BLaER1 treated with 17β-estradiol and CSF1 and Interleukin-3, amounts not matched to agents 10 nM and 100 nM (cell line): ENCODE data around the gene LSP1.

Source experiments
- H3K27ac ChIP-seq, 11 experiments: shearing (Covaris generic); formaldehyde crosslinking; 2 replicates each; pipeline ENCODE4 v1.8.1; 2022
- H3K27me3 ChIP-seq, 11 experiments: shearing (Covaris generic); formaldehyde crosslinking; 2 replicates each; pipeline ENCODE4 v1.8.1; 2022
- H3K36me3 ChIP-seq, 11 experiments: shearing (Covaris generic); formaldehyde crosslinking; 2 replicates each; pipeline ENCODE4 v1.8.1; 2022
- H3K4me1 ChIP-seq, 10 experiments: shearing (Covaris generic); formaldehyde crosslinking; 2 replicates each; pipeline ENCODE4 v1.8.1; 2022
- H3K4me2 ChIP-seq, 11 experiments: shearing (Covaris generic); formaldehyde crosslinking; 2 replicates each; pipeline ENCODE4 v1.8.1; 2022
- H3K4me3 ChIP-seq, 10 experiments: shearing (Covaris generic); formaldehyde crosslinking; 2 replicates each; pipeline ENCODE4 v1.8.1; 2022
- H3K9ac ChIP-seq, 11 experiments: shearing (Covaris generic); formaldehyde crosslinking; 2 replicates each; pipeline ENCODE4 v1.8.1; 2022
- H3K9me3 ChIP-seq, 11 experiments: shearing (Covaris generic); formaldehyde crosslinking; replicated peaks in 1 of 11; 2 replicates each; pipeline ENCODE4 v1.8.1; 2022
- H4K20me1 ChIP-seq, 11 experiments: shearing (Covaris generic); formaldehyde crosslinking; 2 replicates each; pipeline ENCODE4 v1.8.1; 2022
- Cebpa-rat ChIP-seq, 11 experiments: shearing (Covaris generic); IDR thresholded peaks; 2 replicates each; pipeline ENCODE4 v1.8.1; 2022

The LSP1 gene

GRCh38 chr11:1832920-1833295, 20.0 kb upstream of the LSP1 start:
- peak overlapping the region in 1 of 11 experiments; percentile 48; a peak in 1 of 22 replicates for H3K9ac ChIP-seq
- H3K4me2 ChIP-seq = peak overlapping the region; percentile 34 to 96 (median 77); a peak in 16 of 22 replicates
- no peaks in the 10 kb centered on the region; a peak in 2 of 22 replicates for H4K20me1 ChIP-seq
- H3K9me3 ChIP-seq = no peaks in the 10 kb centered on the region
- H3K27me3 ChIP-seq = peaks cover 0 to 17% (median 0%) of the 10 kb centered on the region in 11 experiments; a peak in 5 of 22 replicates
- peak overlapping the region in 2 of 10 experiments; percentile 17 to 40; a peak in 3 of 20 replicates for H3K4me3 ChIP-seq
- no peak overlapping the region for H3K27ac ChIP-seq
- H3K36me3 ChIP-seq = no peaks in the 10 kb centered on the region
- no peak for TF ChIP-seq Cebpa-rat (IDR thresholded peaks at IDR 0.05)
- H3K4me1 ChIP-seq = peaks cover 47 to 62% (median 55%) of the 10 kb centered on the region in 10 experiments

GRCh38 chr11:1834062-1834610, 18.7 kb upstream of the LSP1 start:
- H3K9ac ChIP-seq = no peak overlapping the region
- no peaks in the 10 kb centered on the region for H3K9me3 ChIP-seq
- peaks cover 0 to 13% (median 0%) of the 10 kb centered on the region in 11 experiments; a peak in 5 of 22 replicates for H3K27me3 ChIP-seq
- H3K4me3 ChIP-seq = no peak overlapping the region
- H3K36me3 ChIP-seq = no peaks in the 10 kb centered on the region
- peaks cover 53 to 67% (median 61%) of the 10 kb centered on the region in 10 experiments for H3K4me1 ChIP-seq
- H4K20me1 ChIP-seq = no peaks in the 10 kb centered on the region; a peak in 2 of 22 replicates
- no peak overlapping the region for H3K4me2 ChIP-seq
- no peak for TF ChIP-seq Cebpa-rat (IDR thresholded peaks at IDR 0.05)
- no peak overlapping the region for H3K27ac ChIP-seq

- H3K9me3 ChIP-seq = no peaks in the 10 kb centered on the region
Measured at GRCh38 chr11:1834779-1835670, 17.9 kb upstream of the LSP1 start, which contains the start of gene SYT8. Gene SYT8 (plus strand): TSS chr11:1834990. CDS start chr11:1835106, 116 bp downstream.

GRCh38 chr11:1835671-1836010, 17.2 kb upstream of the LSP1 start:
- Histone ChIP-seq H3K27me3 (peaks cover 0 to 7% (median 0%) of the 10 kb centered on the region in 11 experiments; a peak in 5 of 22 replicates), H3K4me3 (no peak overlapping the region), H3K9me3 (no peaks in the 10 kb centered on the region), H3K36me3 (no peaks in the 10 kb centered on the region), H4K20me1 (peaks cover 0 to 5% (median 0%) of the 10 kb centered on the region in 11 experiments; a peak in 2 of 22 replicates), H3K27ac (no peak overlapping the region), H3K9ac (no peak overlapping the region), H3K4me1 (peaks cover 52 to 67% (median 61%) of the 10 kb centered on the region in 10 experiments), H3K4me2 (no peak overlapping the region)
- TF ChIP-seq Cebpa-rat (IDR thresholded peaks at IDR 0.05) = no peak

More at GRCh38 chr11:1834779-1835670, 17.9 kb upstream of the LSP1 start, which contains the start of gene SYT8:
- Histone ChIP-seq H3K4me2 (no peak within 1 kb of the TSS), H3K9ac (no peak within 1 kb of the TSS), H3K4me3 (no peak within 1 kb of the TSS), H3K4me1 (peaks cover 52 to 67% (median 61%) of the 10 kb centered on the region in 10 experiments), H4K20me1 (peaks cover 0 to under 1% (median 0%) of the 10 kb centered on the region in 11 experiments; a peak in 2 of 22 replicates), H3K36me3 (no peaks in the 10 kb centered on the region), H3K27me3 (peaks cover 0 to 10% (median 0%) of the 10 kb centered on the region in 11 experiments; a peak in 5 of 22 replicates), H3K27ac (no peak within 1 kb of the TSS)
- no peak for TF ChIP-seq Cebpa-rat (IDR thresholded peaks at IDR 0.05)

GRCh38 chr11:1836011-1836945, 16.6 kb upstream of the LSP1 start:
- Histone ChIP-seq H4K20me1 (peaks cover 0 to 5% (median 0%) of the 10 kb centered on the region in 11 experiments; a peak in 1 of 22 replicates), H3K27ac (no peak overlapping the region)

GRCh38 chr11:1837171-1838076, 15.5 kb upstream of the LSP1 start:
- Histone ChIP-seq H3K4me1 (peaks cover 55 to 67% (median 61%) of the 10 kb centered on the region in 10 experiments), H3K27ac (peak overlapping the region in 3 of 11 experiments; percentile 36 to 61 (median 60); a peak in 4 of 22 replicates), H3K9me3 (no peaks in the 10 kb centered on the region), H4K20me1 (peaks cover 0 to 5% (median 0%) of the 10 kb centered on the region in 11 experiments; a peak in 1 of 22 replicates), H3K4me2 (peak overlapping the region; percentile 76 to 100 (median 91)), H3K9ac (peak overlapping the region in 6 of 11 experiments; percentile 29 to 56 (median 52); a peak in 6 of 22 replicates), H3K4me3 (no peak overlapping the region; a peak in 1 of 20 replicates), H3K36me3 (no peaks in the 10 kb centered on the region), H3K27me3 (peaks cover 0 to 7% (median 0%) of the 10 kb centered on the region in 11 experiments; a peak in 4 of 22 replicates)
- TF ChIP-seq Cebpa-rat (IDR thresholded peaks at IDR 0.05) = no peak

More at GRCh38 chr11:1836011-1836945, 16.6 kb upstream of the LSP1 start:
- Histone ChIP-seq H3K9ac (peak overlapping the region in 1 of 11 experiments; percentile 5; a peak in 1 of 22 replicates), H3K27me3 (peaks cover 0 to 7% (median 0%) of the 10 kb centered on the region in 11 experiments; a peak in 5 of 22 replicates), H3K36me3 (no peaks in the 10 kb centered on the region), H3K9me3 (no peaks in the 10 kb centered on the region), H3K4me2 (peak overlapping the region in 4 of 11 experiments; percentile 89 to 97 (median 92); a peak in 3 of 22 replicates), H3K4me3 (no peak overlapping the region), H3K4me1 (peaks cover 53 to 67% (median 61%) of the 10 kb centered on the region in 10 experiments)
- TF ChIP-seq Cebpa-rat (IDR thresholded peaks at IDR 0.05) = no peak

- H3K4me1 ChIP-seq = peaks cover 60 to 67% (median 62%) of the 10 kb centered on the region in 10 experiments
- peaks cover 0 to 9% (median 0%) of the 10 kb centered on the region in 11 experiments; a peak in 3 of 22 replicates for H4K20me1 ChIP-seq
- H3K36me3 ChIP-seq = no peaks in the 10 kb centered on the region
- H3K27ac ChIP-seq = peak overlapping the region; percentile 9 to 67 (median 53); a peak in 18 of 22 replicates
- H3K4me2 ChIP-seq = peak overlapping the region; percentile 76 to 100 (median 91)
- H3K4me3 ChIP-seq = peak overlapping the region in 1 of 10 experiments; percentile 25; a peak in 1 of 20 replicates
- no peak for TF ChIP-seq Cebpa-rat (IDR thresholded peaks at IDR 0.05)
- H3K9me3 ChIP-seq = no peaks in the 10 kb centered on the region
- H3K9ac ChIP-seq = peak overlapping the region; percentile 25 to 61 (median 53); a peak in 17 of 22 replicates
- H3K27me3 ChIP-seq = peaks cover 0 to 3% (median 0%) of the 10 kb centered on the region in 11 experiments; a peak in 4 of 22 replicates
Measured at GRCh38 chr11:1838077-1838425, 14.8 kb upstream of the LSP1 start.
